Neural progenitor cell (in vitro differentiated cells): ENCODE data around the gene DNAJA4.

Experiments
- EZH2 ChIP-seq: fragments of 200-600 bp; sonication (generic); IDR thresholded peaks from 2 replicates; pipeline ENCODE4 v1.6.1; 2017; ENCODE audit warnings: antibody characterized with exemption, mild to moderate bottlenecking, moderate library complexity
- TF ChIP-seq, protein P1 (sequence below): fragments of 200-600 bp; sonication (generic); IDR thresholded peaks from 2 replicates; pipeline ENCODE4 v1.5.1; 2017; ENCODE audit warnings: antibody characterized with exemption, mild to moderate bottlenecking

DNA sequence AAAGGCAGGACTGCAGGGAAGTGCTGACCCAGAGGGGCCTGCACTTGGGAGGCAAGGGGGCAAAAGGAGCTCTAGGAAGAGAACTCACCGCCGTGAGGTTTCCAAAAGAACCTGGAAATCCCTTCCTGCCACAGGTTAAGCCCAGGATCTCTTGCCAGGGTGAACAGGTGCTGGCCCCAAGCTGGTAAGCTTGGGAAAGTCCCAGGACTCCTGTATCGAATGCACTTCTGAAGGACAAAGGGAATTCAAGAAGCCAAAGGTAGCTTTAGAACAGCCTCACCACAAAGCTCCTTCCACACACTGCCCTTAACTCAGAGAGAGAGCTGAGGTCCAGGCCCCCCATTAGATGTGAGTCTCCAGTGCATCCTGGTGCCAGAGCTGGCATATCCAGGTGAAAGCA is 46.9 kb downstream of the DNAJA4 start:
- TF ChIP-seq, protein P1, sequence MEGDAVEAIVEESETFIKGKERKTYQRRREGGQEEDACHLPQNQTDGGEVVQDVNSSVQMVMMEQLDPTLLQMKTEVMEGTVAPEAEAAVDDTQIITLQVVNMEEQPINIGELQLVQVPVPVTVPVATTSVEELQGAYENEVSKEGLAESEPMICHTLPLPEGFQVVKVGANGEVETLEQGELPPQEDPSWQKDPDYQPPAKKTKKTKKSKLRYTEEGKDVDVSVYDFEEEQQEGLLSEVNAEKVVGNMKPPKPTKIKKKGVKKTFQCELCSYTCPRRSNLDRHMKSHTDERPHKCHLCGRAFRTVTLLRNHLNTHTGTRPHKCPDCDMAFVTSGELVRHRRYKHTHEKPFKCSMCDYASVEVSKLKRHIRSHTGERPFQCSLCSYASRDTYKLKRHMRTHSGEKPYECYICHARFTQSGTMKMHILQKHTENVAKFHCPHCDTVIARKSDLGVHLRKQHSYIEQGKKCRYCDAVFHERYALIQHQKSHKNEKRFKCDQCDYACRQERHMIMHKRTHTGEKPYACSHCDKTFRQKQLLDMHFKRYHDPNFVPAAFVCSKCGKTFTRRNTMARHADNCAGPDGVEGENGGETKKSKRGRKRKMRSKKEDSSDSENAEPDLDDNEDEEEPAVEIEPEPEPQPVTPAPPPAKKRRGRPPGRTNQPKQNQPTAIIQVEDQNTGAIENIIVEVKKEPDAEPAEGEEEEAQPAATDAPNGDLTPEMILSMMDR = no peak
- TF ChIP-seq EZH2 = no peak
